HEK293 (cell line): ENCODE results near the gene XPR1.

Source experiments
- CTCF ChIA-PET: fragments of 350-600 bp; formaldehyde crosslinking; extraction: SDS; loops from one replicate; lab custom pipeline; 2021; ENCODE audit warnings: antibody characterized with exemption; lab: Yijun Ruan, JAX
- POLR2A ChIA-PET: fragments of 300-600 bp; formaldehyde crosslinking; extraction: SDS; loops from one replicate; lab custom pipeline; 2020; ENCODE audit warnings: antibody characterized with exemption, inconsistent platforms; lab: Yijun Ruan, JAX
- H3K27ac ChIP-seq: fragments of 200-500 bp; sonication (Bioruptor generic); 2 replicates; pipeline ENCODE4 v1.5.1; 2014; ENCODE audit warnings: low read depth, low read length, control low read depth, inconsistent platforms; ENCODE audit errors: extremely low read depth
- H3K36me3 ChIP-seq, 2 experiments: fragments of 200-500 bp in 1 of 2; sonication (Bioruptor generic) in 1 of 2; 1 replicate in 1 of 2; 2 replicates in 1 of 2; pipeline ENCODE4 v1.5.1; 2014 to 2017; ENCODE audit warnings: inconsistent platforms in 2 of 2, low read length in 2 of 2; ENCODE audit not compliant: control insufficient read depth in 2 of 2, insufficient read depth in 1 of 2
- H3K4me1 ChIP-seq: fragments of 200-500 bp; sonication (Bioruptor generic); 2 replicates; pipeline ENCODE4 v1.5.1; 2014; ENCODE audit warnings: mild to moderate bottlenecking, low read length, inconsistent platforms; ENCODE audit not compliant: control insufficient read depth, insufficient read depth
- H3K4me3 ChIP-seq: 2 replicates; pipeline ENCODE4 v1.5.1; 2011; ENCODE audit warnings: low read depth, mild to moderate bottlenecking, control low read depth, low read length, moderate library complexity
- H3K9me3 ChIP-seq: fragments of 200-500 bp; sonication (Bioruptor generic); 2 replicates; pipeline ENCODE4 v1.5.1; 2014; ENCODE audit warnings: low read depth, low read length, inconsistent platforms; ENCODE audit not compliant: control insufficient read depth, insufficient read depth
- PRDM1 ChIP-seq: fragments of 450-650 bp; formaldehyde crosslinking; IDR thresholded peaks from 2 replicates; pipeline ENCODE4; 2016; ENCODE audit warnings: missing biosample characterization, missing genetic modification characterization
- ZBTB20 ChIP-seq: fragments of 450-650 bp; formaldehyde crosslinking; IDR thresholded peaks from 2 replicates; pipeline ENCODE4 v1.5.1; 2016; ENCODE audit warnings: missing biosample characterization, missing genetic modification characterization
- ZNF10 ChIP-seq: fragments of 450-650 bp; formaldehyde crosslinking; IDR thresholded peaks from 2 replicates; pipeline ENCODE4 v1.5.1; 2017; ENCODE audit warnings: missing biosample characterization, missing genetic modification characterization
- ZNF121 ChIP-seq: fragments of 450-650 bp; formaldehyde crosslinking; IDR thresholded peaks from 2 replicates; pipeline ENCODE4 v1.5.1; 2016; ENCODE audit warnings: missing biosample characterization, missing genetic modification characterization
- ZNF292 ChIP-seq: fragments of 450-650 bp; formaldehyde crosslinking; IDR thresholded peaks from 2 replicates; pipeline ENCODE4 v1.5.1; 2016; ENCODE audit warnings: low read depth, missing biosample characterization, missing genetic modification characterization, borderline replicate concordance
- ZNF621 ChIP-seq: fragments of 450-650 bp; formaldehyde crosslinking; IDR thresholded peaks from 2 replicates; pipeline ENCODE4 v1.5.1; 2017; ENCODE audit warnings: missing biosample characterization, missing genetic modification characterization
- ZNF658 ChIP-seq: fragments of 450-650 bp; formaldehyde crosslinking; IDR thresholded peaks from 2 replicates; pipeline ENCODE4; 2016; ENCODE audit warnings: missing biosample characterization, missing genetic modification characterization
- ZNF777 ChIP-seq: fragments of 450-650 bp; formaldehyde crosslinking; IDR thresholded peaks from 2 replicates; pipeline ENCODE4 v1.5.1; 2017; ENCODE audit warnings: missing biosample characterization, missing genetic modification characterization, borderline replicate concordance
- ZSCAN16 ChIP-seq: fragments of 450-650 bp; formaldehyde crosslinking; IDR thresholded peaks from 2 replicates; pipeline ENCODE4 v1.5.1; 2016; ENCODE audit warnings: missing biosample characterization, missing genetic modification characterization
- TF ChIP-seq, protein P1 (sequence below): fragments of 450-650 bp; formaldehyde crosslinking; IDR thresholded peaks from 2 replicates; pipeline ENCODE4 v1.5.1; 2016; ENCODE audit warnings: missing biosample characterization, missing genetic modification characterization
- TF ChIP-seq, protein P2 (sequence below): fragments of 450-650 bp; formaldehyde crosslinking; IDR thresholded peaks from 2 replicates; pipeline ENCODE4 v1.5.1; 2016; ENCODE audit warnings: missing biosample characterization, missing genetic modification characterization
- TF ChIP-seq, protein P3 (sequence below): fragments of 450-650 bp; formaldehyde crosslinking; IDR thresholded peaks from 2 replicates; pipeline ENCODE4 v1.5.1; 2016; ENCODE audit warnings: missing biosample characterization, missing genetic modification characterization
- TF ChIP-seq, protein P4 (sequence below): fragments of 450-650 bp; formaldehyde crosslinking; IDR thresholded peaks from 2 replicates; pipeline ENCODE4 v1.5.1; 2016; ENCODE audit warnings: missing biosample characterization, missing genetic modification characterization, borderline replicate concordance
- TF ChIP-seq, protein P5 (sequence below): fragments of 450-650 bp; formaldehyde crosslinking; IDR thresholded peaks from 2 replicates; pipeline ENCODE4 v1.5.1; 2016; ENCODE audit warnings: missing biosample characterization, missing genetic modification characterization
- TF ChIP-seq, protein P6 (sequence below): fragments of 450-650 bp; formaldehyde crosslinking; IDR thresholded peaks from 2 replicates; pipeline ENCODE4 v1.5.1; 2016; ENCODE audit warnings: missing biosample characterization, missing genetic modification characterization

The XPR1 gene

DNA sequence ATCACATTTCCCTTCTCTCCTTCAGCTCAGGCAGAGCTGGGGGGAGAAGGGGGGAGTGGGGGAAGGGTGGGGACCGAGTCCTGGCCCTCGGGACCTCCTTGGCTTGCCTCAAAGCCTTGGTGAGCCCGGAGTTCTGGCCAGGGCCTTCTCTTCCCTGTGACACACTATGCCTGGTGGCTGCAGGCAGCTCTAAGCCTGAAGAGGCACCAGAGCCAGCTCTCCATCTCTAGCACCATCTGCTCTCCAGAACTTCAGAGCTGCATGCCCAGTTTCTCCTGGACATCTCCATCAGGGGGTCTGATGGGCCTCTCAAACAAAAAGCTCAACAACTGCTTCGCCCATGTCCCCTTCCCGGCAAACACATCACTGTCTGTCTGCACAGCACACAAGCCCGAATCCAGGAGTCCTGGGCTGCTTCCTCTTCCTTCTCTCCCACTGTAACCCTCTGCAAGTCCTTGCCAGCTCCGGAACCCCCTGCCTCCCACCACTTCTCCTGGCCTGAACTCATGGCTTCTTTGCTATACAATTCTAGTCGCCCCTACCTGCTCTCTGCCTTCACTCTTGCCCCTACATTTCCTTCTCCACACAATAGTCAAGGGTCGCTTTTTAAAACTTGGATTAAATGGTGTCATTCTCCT lies 307.4 kb downstream of the XPR1 start:
- Histone ChIP-seq H3K36me3 (no peaks in the 10 kb centered on the region), H3K27ac (no peak overlapping the region), H3K9me3 (no peaks in the 10 kb centered on the region), H3K4me3 (no peak overlapping the region), H3K4me1 (no peaks in the 10 kb centered on the region)
- ChIA-PET POLR2A (no interaction called here), CTCF (interaction anchor here (1.4 kb wide), 1 partner anchor 203 kb away, joined by 3 read pairs; no protein-coding TSS in a partner anchor)
- TF ChIP-seq, protein P1, sequence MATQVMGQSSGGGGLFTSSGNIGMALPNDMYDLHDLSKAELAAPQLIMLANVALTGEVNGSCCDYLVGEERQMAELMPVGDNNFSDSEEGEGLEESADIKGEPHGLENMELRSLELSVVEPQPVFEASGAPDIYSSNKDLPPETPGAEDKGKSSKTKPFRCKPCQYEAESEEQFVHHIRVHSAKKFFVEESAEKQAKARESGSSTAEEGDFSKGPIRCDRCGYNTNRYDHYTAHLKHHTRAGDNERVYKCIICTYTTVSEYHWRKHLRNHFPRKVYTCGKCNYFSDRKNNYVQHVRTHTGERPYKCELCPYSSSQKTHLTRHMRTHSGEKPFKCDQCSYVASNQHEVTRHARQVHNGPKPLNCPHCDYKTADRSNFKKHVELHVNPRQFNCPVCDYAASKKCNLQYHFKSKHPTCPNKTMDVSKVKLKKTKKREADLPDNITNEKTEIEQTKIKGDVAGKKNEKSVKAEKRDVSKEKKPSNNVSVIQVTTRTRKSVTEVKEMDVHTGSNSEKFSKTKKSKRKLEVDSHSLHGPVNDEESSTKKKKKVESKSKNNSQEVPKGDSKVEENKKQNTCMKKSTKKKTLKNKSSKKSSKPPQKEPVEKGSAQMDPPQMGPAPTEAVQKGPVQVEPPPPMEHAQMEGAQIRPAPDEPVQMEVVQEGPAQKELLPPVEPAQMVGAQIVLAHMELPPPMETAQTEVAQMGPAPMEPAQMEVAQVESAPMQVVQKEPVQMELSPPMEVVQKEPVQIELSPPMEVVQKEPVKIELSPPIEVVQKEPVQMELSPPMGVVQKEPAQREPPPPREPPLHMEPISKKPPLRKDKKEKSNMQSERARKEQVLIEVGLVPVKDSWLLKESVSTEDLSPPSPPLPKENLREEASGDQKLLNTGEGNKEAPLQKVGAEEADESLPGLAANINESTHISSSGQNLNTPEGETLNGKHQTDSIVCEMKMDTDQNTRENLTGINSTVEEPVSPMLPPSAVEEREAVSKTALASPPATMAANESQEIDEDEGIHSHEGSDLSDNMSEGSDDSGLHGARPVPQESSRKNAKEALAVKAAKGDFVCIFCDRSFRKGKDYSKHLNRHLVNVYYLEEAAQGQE (tag by site-specific recombination) = no peak
- TF ChIP-seq PRDM1 (tag by site-specific recombination) (no peak), ZNF121 (no peak), ZNF621 (tag by site-specific recombination) (no peak), ZNF292 (tag by site-specific recombination) (no peak), ZSCAN16 (tag by site-specific recombination) (no peak)
- TF ChIP-seq, protein P2, sequence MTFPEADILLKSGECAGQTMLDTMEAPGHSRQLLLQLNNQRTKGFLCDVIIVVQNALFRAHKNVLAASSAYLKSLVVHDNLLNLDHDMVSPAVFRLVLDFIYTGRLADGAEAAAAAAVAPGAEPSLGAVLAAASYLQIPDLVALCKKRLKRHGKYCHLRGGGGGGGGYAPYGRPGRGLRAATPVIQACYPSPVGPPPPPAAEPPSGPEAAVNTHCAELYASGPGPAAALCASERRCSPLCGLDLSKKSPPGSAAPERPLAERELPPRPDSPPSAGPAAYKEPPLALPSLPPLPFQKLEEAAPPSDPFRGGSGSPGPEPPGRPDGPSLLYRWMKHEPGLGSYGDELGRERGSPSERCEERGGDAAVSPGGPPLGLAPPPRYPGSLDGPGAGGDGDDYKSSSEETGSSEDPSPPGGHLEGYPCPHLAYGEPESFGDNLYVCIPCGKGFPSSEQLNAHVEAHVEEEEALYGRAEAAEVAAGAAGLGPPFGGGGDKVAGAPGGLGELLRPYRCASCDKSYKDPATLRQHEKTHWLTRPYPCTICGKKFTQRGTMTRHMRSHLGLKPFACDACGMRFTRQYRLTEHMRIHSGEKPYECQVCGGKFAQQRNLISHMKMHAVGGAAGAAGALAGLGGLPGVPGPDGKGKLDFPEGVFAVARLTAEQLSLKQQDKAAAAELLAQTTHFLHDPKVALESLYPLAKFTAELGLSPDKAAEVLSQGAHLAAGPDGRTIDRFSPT = no peak
- TF ChIP-seq, protein P3, sequence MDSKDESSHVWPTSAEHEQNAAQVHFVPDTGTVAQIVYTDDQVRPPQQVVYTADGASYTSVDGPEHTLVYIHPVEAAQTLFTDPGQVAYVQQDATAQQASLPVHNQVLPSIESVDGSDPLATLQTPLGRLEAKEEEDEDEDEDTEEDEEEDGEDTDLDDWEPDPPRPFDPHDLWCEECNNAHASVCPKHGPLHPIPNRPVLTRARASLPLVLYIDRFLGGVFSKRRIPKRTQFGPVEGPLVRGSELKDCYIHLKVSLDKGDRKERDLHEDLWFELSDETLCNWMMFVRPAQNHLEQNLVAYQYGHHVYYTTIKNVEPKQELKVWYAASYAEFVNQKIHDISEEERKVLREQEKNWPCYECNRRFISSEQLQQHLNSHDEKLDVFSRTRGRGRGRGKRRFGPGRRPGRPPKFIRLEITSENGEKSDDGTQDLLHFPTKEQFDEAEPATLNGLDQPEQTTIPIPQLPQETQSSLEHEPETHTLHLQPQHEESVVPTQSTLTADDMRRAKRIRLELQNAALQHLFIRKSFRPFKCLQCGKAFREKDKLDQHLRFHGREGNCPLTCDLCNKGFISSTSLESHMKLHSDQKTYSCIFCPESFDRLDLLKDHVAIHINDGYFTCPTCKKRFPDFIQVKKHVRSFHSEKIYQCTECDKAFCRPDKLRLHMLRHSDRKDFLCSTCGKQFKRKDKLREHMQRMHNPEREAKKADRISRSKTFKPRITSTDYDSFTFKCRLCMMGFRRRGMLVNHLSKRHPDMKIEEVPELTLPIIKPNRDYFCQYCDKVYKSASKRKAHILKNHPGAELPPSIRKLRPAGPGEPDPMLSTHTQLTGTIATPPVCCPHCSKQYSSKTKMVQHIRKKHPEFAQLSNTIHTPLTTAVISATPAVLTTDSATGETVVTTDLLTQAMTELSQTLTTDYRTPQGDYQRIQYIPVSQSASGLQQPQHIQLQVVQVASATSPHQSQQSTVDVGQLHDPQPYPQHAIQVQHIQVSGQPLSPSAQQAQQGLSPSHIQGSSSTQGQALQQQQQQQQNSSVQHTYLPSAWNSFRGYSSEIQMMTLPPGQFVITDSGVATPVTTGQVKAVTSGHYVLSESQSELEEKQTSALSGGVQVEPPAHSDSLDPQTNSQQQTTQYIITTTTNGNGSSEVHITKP (tag by site-specific recombination) = peak; percentile 60; the same call in 1 of the 2 replicates

DNA sequence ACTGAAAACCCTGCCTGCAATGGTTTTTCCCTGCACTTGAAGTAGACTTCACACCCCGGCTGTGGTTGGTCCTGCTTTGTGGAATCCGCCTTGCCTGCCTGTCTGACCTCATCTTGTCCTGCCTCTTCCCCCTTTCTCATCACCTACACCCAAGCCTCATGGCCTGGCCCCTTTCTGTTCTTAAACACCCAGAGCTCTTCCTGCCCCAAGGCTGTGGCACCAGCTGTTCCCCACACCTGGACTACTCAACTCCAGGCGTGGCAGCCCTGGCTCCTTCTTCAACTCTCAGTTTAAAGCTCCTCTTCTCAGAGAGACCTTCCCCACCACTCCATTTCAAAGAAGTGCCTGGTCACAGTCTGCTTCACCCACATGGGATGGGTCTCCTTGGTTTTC lies 307.9 kb downstream of the XPR1 start:
- Histone ChIP-seq H3K4me3 (no peak overlapping the region), H3K27ac (no peak overlapping the region), H3K9me3 (no peaks in the 10 kb centered on the region), H3K36me3 (no peaks in the 10 kb centered on the region), H3K4me1 (no peaks in the 10 kb centered on the region)
- ChIA-PET CTCF (interaction anchor here (1.4 kb wide), 1 partner anchor 203 kb away, joined by 3 read pairs; no protein-coding TSS in a partner anchor), POLR2A (no interaction called here)
- TF ChIP-seq, protein P4, sequence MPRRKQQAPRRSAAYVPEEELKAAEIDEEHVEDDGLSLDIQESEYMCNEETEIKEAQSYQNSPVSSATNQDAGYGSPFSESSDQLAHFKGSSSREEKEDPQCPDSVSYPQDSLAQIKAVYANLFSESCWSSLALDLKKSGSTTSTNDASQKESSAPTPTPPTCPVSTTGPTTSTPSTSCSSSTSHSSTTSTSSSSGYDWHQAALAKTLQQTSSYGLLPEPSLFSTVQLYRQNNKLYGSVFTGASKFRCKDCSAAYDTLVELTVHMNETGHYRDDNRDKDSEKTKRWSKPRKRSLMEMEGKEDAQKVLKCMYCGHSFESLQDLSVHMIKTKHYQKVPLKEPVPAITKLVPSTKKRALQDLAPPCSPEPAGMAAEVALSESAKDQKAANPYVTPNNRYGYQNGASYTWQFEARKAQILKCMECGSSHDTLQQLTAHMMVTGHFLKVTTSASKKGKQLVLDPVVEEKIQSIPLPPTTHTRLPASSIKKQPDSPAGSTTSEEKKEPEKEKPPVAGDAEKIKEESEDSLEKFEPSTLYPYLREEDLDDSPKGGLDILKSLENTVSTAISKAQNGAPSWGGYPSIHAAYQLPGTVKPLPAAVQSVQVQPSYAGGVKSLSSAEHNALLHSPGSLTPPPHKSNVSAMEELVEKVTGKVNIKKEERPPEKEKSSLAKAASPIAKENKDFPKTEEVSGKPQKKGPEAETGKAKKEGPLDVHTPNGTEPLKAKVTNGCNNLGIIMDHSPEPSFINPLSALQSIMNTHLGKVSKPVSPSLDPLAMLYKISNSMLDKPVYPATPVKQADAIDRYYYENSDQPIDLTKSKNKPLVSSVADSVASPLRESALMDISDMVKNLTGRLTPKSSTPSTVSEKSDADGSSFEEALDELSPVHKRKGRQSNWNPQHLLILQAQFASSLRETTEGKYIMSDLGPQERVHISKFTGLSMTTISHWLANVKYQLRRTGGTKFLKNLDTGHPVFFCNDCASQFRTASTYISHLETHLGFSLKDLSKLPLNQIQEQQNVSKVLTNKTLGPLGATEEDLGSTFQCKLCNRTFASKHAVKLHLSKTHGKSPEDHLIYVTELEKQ (tag by site-specific recombination) = no peak
- TF ChIP-seq, protein P5, sequence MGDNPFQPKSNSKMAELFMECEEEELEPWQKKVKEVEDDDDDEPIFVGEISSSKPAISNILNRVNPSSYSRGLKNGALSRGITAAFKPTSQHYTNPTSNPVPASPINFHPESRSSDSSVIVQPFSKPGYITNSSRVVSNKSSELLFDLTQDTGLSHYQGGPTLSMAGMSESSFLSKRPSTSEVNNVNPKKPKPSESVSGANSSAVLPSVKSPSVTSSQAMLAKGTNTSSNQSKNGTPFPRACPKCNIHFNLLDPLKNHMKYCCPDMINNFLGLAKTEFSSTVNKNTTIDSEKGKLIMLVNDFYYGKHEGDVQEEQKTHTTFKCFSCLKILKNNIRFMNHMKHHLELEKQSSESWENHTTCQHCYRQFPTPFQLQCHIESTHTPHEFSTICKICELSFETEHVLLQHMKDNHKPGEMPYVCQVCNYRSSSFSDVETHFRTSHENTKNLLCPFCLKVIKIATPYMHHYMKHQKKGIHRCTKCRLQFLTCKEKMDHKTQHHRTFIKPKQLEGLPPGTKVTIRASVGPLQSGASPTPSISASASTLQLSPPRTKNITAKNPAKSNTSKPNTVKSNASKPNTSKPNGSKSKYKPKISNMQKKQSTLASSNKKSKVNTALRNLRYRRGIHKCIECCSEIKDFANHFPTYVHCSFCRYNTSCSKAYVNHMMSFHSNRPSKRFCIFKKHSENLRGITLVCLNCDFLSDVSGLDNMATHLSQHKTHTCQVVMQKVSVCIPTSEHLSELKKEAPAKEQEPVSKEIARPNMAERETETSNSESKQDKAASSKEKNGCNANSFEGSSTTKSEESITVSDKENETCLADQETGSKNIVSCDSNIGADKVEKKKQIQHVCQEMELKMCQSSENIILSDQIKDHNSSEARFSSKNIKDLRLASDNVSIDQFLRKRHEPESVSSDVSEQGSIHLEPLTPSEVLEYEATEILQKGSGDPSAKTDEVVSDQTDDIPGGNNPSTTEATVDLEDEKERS (tag by site-specific recombination) = no peak
- TF ChIP-seq ZNF10 (tag by site-specific recombination) (no peak), ZBTB20 (tag by site-specific recombination) (no peak), ZNF658 (tag by site-specific recombination) (no peak), ZNF777 (tag by site-specific recombination) (no peak)
- TF ChIP-seq, protein P6, sequence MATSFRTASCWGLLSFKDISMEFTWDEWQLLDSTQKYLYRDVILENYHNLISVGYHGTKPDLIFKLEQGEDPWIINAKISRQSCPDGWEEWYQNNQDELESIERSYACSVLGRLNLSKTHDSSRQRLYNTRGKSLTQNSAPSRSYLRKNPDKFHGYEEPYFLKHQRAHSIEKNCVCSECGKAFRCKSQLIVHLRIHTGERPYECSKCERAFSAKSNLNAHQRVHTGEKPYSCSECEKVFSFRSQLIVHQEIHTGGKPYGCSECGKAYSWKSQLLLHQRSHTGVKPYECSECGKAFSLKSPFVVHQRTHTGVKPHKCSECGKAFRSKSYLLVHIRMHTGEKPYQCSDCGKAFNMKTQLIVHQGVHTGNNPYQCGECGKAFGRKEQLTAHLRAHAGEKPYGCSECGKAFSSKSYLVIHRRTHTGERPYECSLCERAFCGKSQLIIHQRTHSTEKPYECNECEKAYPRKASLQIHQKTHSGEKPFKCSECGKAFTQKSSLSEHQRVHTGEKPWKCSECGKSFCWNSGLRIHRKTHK (tag by site-specific recombination) = no peak
